Measurements from ENCODE around the gene PRKCZ. TPM values are rescaled to one million over a fixed set of nuclear protein-coding genes. Genes with fewer than 3 reads are reported as not detected.

Gene PRKCZ
- total RNA-seq, 6 experiments from 2014 or later = 0.55 to 1.4 (median 0.95) TPM

DNA sequence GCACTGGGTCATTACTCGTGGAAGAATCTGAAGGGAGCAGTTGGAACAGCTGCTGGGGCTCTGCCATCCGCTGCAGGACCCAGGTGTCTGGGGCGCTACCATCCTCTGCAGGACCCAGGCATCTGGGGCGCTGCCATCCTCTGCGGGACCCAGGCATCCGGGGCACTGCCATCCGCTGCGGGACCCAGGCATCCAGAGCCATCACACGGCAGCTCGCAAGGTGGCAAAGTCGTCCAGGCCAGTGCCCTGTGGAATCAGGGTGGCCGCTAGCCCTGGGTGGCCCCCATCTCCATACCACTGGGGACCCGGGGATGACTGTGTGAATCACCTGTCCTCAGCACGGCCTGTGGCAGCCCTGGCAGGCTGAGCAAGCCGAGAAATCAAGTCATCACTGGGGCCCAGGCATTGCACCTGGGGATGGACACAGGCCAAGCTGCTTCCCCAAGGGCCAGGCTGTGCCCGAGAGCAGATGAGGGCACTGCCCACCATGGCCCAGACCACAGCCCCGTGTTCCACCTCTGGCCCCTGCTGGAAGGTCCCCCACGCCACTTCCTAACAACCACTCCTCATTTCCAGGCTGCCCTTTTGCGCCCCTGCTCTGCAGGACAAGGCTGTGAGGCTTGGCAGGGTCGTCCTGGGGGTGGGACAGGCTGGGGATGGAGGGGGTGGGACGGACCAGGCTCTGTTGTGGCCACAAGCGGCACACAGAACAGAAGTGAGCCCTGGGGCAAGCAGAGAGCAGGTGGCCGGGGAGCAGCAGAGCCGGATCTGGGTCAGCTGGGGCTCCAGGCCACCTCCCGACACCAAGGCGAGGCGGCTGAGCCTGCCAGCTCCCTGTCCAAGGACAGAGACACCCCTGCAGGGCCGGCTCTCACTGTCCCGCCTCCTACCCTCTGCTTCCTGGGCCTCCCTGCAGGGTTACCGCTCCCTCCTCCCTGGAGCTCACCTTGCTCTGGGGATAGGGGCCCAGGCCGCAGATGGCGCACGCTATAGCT is 18.4 kb upstream of the PRKCZ start:
- TF ChIP-seq, protein P1, sequence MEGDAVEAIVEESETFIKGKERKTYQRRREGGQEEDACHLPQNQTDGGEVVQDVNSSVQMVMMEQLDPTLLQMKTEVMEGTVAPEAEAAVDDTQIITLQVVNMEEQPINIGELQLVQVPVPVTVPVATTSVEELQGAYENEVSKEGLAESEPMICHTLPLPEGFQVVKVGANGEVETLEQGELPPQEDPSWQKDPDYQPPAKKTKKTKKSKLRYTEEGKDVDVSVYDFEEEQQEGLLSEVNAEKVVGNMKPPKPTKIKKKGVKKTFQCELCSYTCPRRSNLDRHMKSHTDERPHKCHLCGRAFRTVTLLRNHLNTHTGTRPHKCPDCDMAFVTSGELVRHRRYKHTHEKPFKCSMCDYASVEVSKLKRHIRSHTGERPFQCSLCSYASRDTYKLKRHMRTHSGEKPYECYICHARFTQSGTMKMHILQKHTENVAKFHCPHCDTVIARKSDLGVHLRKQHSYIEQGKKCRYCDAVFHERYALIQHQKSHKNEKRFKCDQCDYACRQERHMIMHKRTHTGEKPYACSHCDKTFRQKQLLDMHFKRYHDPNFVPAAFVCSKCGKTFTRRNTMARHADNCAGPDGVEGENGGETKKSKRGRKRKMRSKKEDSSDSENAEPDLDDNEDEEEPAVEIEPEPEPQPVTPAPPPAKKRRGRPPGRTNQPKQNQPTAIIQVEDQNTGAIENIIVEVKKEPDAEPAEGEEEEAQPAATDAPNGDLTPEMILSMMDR (IDR thresholded peaks at IDR 0.05) = no peak
- no peak overlapping the region for H3K4me3 Mint-ChIP-seq
- H3K27me3 Mint-ChIP-seq (ENCODE audit: insufficient read depth) = peaks cover 30% of the 10 kb centered on the region
- no peaks in the 10 kb centered on the region for H3K4me1 Mint-ChIP-seq (ENCODE audit: low read depth)
- no peaks in the 10 kb centered on the region for H3K9me3 Mint-ChIP-seq
- H3K27ac Mint-ChIP-seq = no peak overlapping the region
- no peak for DNase-seq
- no peaks in the 10 kb centered on the region for H3K36me3 Mint-ChIP-seq (ENCODE audit: low read depth)

DNA sequence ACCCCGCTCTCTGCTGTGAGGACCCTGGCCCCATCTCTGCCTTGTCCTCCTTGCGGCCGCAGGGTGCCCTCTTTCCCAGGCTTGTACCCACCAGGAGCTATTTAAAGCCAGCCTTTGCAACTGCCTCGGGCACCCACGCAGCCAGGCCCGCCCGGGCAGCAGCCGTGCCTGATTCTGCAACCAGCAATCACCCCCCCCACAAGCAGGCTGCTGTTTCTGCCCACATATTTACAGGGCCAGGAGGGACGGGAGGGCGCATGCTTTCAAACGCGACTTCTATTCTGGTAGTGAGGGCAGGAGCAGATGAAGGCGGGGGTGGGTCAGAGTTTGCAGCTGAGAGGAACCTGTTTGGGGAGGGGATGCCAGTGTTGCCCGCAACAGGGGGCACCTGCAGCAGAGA is 17.5 kb upstream of the PRKCZ start:
- no peak overlapping the region for H3K4me3 Mint-ChIP-seq
- no peaks in the 10 kb centered on the region for H3K36me3 Mint-ChIP-seq (ENCODE audit: low read depth)
- H3K9me3 Mint-ChIP-seq = no peaks in the 10 kb centered on the region
- no peaks in the 10 kb centered on the region for H3K4me1 Mint-ChIP-seq (ENCODE audit: low read depth)
- TF ChIP-seq, protein P1 (IDR thresholded peaks at IDR 0.05) = no peak
- peaks cover 29% of the 10 kb centered on the region for H3K27me3 Mint-ChIP-seq (ENCODE audit: insufficient read depth)
- no peak for DNase-seq
- H3K27ac Mint-ChIP-seq = no peak overlapping the region

DNA sequence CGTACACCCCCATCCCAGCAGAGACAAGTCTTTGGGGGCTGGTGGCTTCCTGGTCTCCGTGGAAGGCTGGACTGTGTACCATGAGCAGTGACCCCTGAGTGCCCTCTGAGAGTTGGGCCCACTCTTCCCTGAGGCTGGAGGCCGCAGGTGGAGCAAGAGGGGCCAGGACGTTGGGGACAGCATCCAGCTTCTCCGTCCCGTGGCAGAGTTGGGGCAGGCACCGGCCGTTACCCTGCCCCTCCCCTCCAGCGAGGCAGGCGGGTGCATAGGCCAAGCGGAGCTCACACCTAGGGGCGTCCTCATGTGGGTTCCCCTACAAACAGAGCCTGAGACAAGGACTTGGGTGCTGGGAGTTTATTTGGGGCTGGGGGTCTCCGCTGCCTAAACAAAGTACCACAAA is 17.0 kb upstream of the PRKCZ start:
- Mint-ChIP-seq H3K27ac (no peak overlapping the region), H3K9me3 (no peaks in the 10 kb centered on the region; the same call in 1 of the 2 replicates), H3K4me3 (no peak overlapping the region), H3K4me1 (ENCODE audit: low read depth) (no peaks in the 10 kb centered on the region), H3K27me3 (ENCODE audit: insufficient read depth) (peaks cover 32% of the 10 kb centered on the region), H3K36me3 (ENCODE audit: low read depth) (no peaks in the 10 kb centered on the region; the same call in 1 of the 2 replicates)
- no peak for DNase-seq
- TF ChIP-seq, protein P1 (IDR thresholded peaks at IDR 0.05) = no peak

DNA sequence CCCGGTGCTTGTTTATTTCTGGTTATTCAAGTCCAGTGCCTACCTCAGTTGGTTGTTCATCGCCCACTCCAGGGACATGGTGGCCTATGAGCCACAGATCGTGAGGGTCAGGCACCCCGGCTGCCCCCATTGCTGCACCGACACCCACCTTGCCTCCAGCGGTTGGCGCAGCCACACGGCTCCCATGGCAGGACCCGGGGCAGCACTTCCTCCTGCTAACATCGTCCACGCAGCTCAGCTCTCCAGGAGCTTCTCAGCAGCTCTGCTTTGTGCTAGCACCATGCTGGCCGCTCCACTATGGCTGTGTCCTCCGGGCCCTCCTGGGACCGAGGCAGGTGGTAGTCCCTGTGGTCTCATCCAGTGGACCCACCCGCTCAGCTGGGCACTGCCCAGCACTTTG is 13.9 kb upstream of the PRKCZ start:
- no peak for DNase-seq
- Mint-ChIP-seq H3K27me3 (ENCODE audit: insufficient read depth) (peaks cover 41% of the 10 kb centered on the region), H3K4me1 (ENCODE audit: low read depth) (no peaks in the 10 kb centered on the region), H3K9me3 (no peaks in the 10 kb centered on the region; the same call in 1 of the 2 replicates), H3K27ac (no peak overlapping the region), H3K36me3 (ENCODE audit: low read depth) (no peaks in the 10 kb centered on the region; the same call in 1 of the 2 replicates), H3K4me3 (no peak overlapping the region)
- TF ChIP-seq, protein P1 (IDR thresholded peaks at IDR 0.05) = no peak

DNA sequence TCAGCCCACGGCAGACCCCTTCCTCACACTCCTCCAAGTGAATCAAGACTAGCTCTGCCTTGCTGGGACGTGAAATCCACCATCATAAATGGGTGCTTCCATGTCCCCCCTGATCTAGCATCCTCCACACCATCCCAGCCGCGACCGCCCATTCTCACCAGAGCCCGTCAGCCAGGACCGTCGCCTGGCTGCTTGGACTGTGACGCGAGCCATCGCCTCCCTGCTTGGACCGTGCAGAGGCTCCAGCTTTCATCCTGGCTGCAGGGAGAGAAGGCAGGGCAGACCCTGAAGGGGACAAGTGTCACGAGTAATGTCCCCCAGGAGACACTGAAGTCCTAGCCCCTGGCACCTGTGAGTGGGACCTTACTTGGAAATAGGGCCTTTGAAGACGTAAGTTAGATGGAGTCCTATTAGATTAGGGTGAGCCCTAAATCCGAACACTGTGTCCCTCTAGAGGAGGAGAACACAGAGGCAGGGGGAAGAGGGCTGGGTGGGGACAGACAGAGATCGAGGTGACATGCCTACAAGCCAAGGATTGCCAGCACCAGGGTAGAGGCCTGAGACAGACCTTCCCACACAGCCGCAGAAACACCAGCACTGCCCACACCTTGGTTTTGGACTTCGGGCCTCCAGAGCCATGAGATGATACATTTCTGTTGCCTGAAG is 12.8 kb upstream of the PRKCZ start:
- H3K9me3 Mint-ChIP-seq = no peaks in the 10 kb centered on the region; the same call in 1 of the 2 replicates
- TF ChIP-seq, protein P1 (IDR thresholded peaks at IDR 0.05) = no peak

More for the DNA sequence above, 12.8 kb upstream of the PRKCZ start:
- Mint-ChIP-seq H3K27me3 (ENCODE audit: insufficient read depth) (peaks cover 41% of the 10 kb centered on the region), H3K27ac (no peak overlapping the region), H3K4me3 (no peak overlapping the region), H3K4me1 (ENCODE audit: low read depth) (no peaks in the 10 kb centered on the region), H3K36me3 (ENCODE audit: low read depth) (no peaks in the 10 kb centered on the region; the same call in 1 of the 2 replicates)
- no peak for DNase-seq

Measured in HFFc6 (cell line).